Heart left ventricle (tissue), 16 donors: ENCODE data around the gene ATP6V1B1. TPM values are rescaled to one million over a fixed set of nuclear protein-coding genes. Genes with fewer than 3 reads are reported as not detected.

Source experiments
- ATAC-seq, 4 donors: fragments of 200-7000 bp; cut with Tn5 transposase; one replicate each; pipeline ENCODE4 v1.9.1; 2020 to 2022; ENCODE audit warnings: moderate library complexity in 4 of 4, mild to moderate bottlenecking in 3 of 4, moderate number of reproducible peaks in 1 of 4
- DNase-seq, 5 donors: peaks; one replicate each; pipeline ENCODE4 v3.0.0-alpha.2; 2020
- H3K27ac ChIP-seq, 12 donors: fragments of 200-600 bp; sonication (generic) in 4 of 12; one replicate each; pipeline versions ENCODE4 v1.5.0 to v1.8.0; 2016 to 2022; ENCODE audit warnings: mild to moderate bottlenecking in 2 of 12
- H3K27me3 ChIP-seq, 9 donors: fragments of 200-600 bp; sonication (generic) in 2 of 9; one replicate each; pipeline versions ENCODE4 v1.5.1 to v1.8.0; 2016 to 2022; ENCODE audit warnings: mild to moderate bottlenecking in 3 of 9
- H3K36me3 ChIP-seq, 9 donors: fragments of 200-600 bp; sonication (generic) in 2 of 9; one replicate each; pipeline versions ENCODE4 v1.5.0 to v1.8.0; 2018 to 2022; ENCODE audit warnings: mild to moderate bottlenecking in 2 of 9
- H3K4me1 ChIP-seq, 12 donors: fragments of 200-600 bp; sonication (generic) in 4 of 12; one replicate each; pipeline versions ENCODE4 v1.5.0 to v1.8.0; 2016 to 2022; ENCODE audit warnings: mild to moderate bottlenecking in 3 of 12
- H3K4me3 ChIP-seq, 12 donors: fragments of 200-600 bp; sonication (generic) in 4 of 12; one replicate each; pipeline versions ENCODE4 v1.5.0 to v1.8.0; 2017 to 2022; ENCODE audit warnings: mild to moderate bottlenecking in 9 of 12, moderate library complexity in 4 of 12
- H3K9me3 ChIP-seq, 12 donors: fragments of 200-600 bp; sonication (generic) in 4 of 12; one replicate each; pipeline versions ENCODE4 v1.5.0 to v1.8.0; 2016 to 2022; ENCODE audit warnings: mild to moderate bottlenecking in 1 of 12
- CTCF ChIP-seq, 12 donors: fragments of 200-600 bp; sonication (generic) in 4 of 12; IDR thresholded peaks; one replicate each; pipeline versions ENCODE4 v1.5.0 to v1.8.0; 2018 to 2022; ENCODE audit warnings: antibody characterized with exemption in 12 of 12, mild to moderate bottlenecking in 5 of 12
- POLR2A ChIP-seq, 2 donors: fragments of 450-650 bp; IDR thresholded peaks; one replicate each; pipeline ENCODE4 v1.6.1; 2017; ENCODE audit warnings: antibody characterized with exemption in 2 of 2, mild to moderate bottlenecking in 2 of 2, moderate library complexity in 2 of 2
- WGBS, 4 donors: extraction: QIAGEN DNeasy Blood & Tissue Kit in 2 of 4; methylation state at CpG; one replicate each; pipeline versions ENCODE4 v1.1.5 to v1.1.7; 2013 to 2018; 5-methylcytosine and 5-hydroxymethylcytosine counted together
- intact Hi-C, 10 donors: fragments of 100-400 bp; cut with DNase I; formaldehyde crosslinking; loops; one replicate each; pipeline versions ENCODE4 v1.11.1 to v1.14.2; 2022
- polyA plus RNA-seq, 2 donors: library from polyadenylated mRNA; stranded (reverse); fragments of 200-250 nt; gene quantifications; one replicate each; pipeline ENCODE4 v1.2.3, GENCODE V29; 2013
- total RNA-seq, 9 donors: library from RNA; depleted of rRNA in 2 of 9; stranded (reverse); fragments of >200 nt in 2 of 9; fragmentation: NEBNext Ultra II Directional in 3 of 9; extraction: Animal tissue kit (Norgen Biotek cat#: 25700) in 3 of 9; gene quantifications; one replicate each; pipeline versions ENCODE4 v1.1.0 to v1.2.4, GENCODE V29; 2016 to 2023
- donor health status: ischemic (EF 13 %, LVEDD 7.1; RV severe dilation, severe dysfunction).
- donor health status: healthy with polysubstance abuse.
- donor health status: DM: no; HTN: yes; CAD: no.
- donor health status: DM: no; HTN: no; CAD: no.
- donor health status: ischemic (EF 25% LVEDD 6.9; RV normal size, moderate dysfunction).
- donor health status: ischemic (EF 25% LVEDD 5.7; RV mildly dilated, moderate dysfunction).
- donor health status: healthy.
- donor health status: DM: yes; HTN: yes; CAD: no.
- donor health status: ischemic (EF 35%, LVEDD 5.7; RV mildly dilated, moderate dysfunction).
- donor health status: nonischemic (EF 11% LVEDD 7.7; RV severe dilation, severe dysfunction).
- donor health status: DM: yes; HTN: yes; CAD: no.
- donor health status: PGD.
- donor health status: ischemic (EF 29% LVEDD 5.4; RV normal size, mild dysfunction).
- donor health status: nonischemic (EF 23%, LVEDD 6.1; RV moderate dilation, normal function).

ATP6V1B1 gene
- total and polyA plus RNA-seq, 11 donors: 0.16 to 1.8 (median 0.48) TPM; not detected in 4

GRCh38 chr2:70890469-70891065, 45.1 kb upstream of the ATP6V1B1 start:
- H3K27me3 ChIP-seq: peaks cover 36 to 100% (median 86%) of the 10 kb centered on the region in 9 donors

GRCh38 chr2:70891572-70892357, 43.9 kb upstream of the ATP6V1B1 start:
- DNase-seq (peak in 1 of 5 donors; percentile 53), ATAC-seq (peak in 3 of 4 donors; percentile 17 to 55 (median 23))
- H3K9me3 ChIP-seq: no peaks in the 10 kb centered on the region
- no peak overlapping the region for H3K4me3 ChIP-seq
- intact Hi-C loops: no loop called here
- 41 to 65% (median 51%) methylated on average over 9 of the region's 9 CpGs for WGBS, 4 donors
- peaks cover 26 to 100% (median 86%) of the 10 kb centered on the region in 9 donors for H3K27me3 ChIP-seq
- no peak for TF ChIP-seq POLR2A (IDR thresholded peaks at IDR 0.05)
- no peak for TF ChIP-seq CTCF (IDR thresholded peaks at IDR 0.05)
- H3K36me3 ChIP-seq: no peaks in the 10 kb centered on the region
- peak overlapping the region in 1 of 12 donors; percentile 38 for H3K27ac ChIP-seq
- peaks cover 0 to 39% (median 22%) of the 10 kb centered on the region in 12 donors for H3K4me1 ChIP-seq

More at GRCh38 chr2:70890469-70891065, 45.1 kb upstream of the ATP6V1B1 start:
- Histone ChIP-seq H3K9me3 (no peaks in the 10 kb centered on the region), H3K4me1 (peaks cover 0 to 39% (median 22%) of the 10 kb centered on the region in 12 donors), H3K36me3 (no peaks in the 10 kb centered on the region), H3K4me3 (no peak overlapping the region), H3K27ac (peak overlapping the region in 2 of 12 donors; percentile 19 to 38)
- intact Hi-C loops: no loop called here
- WGBS, 4 donors: 63 to 73% (median 70%) methylated on average over 5 of the region's 5 CpGs
- TF ChIP-seq CTCF (IDR thresholded peaks at IDR 0.05) (no peak), POLR2A (IDR thresholded peaks at IDR 0.05) (no peak)
- ATAC-seq (no peak), DNase-seq (no peak)

GRCh38 chr2:70892750-70893149, 43.0 kb upstream of the ATP6V1B1 start:
- Histone ChIP-seq H3K27me3 (peaks cover 24 to 100% (median 86%) of the 10 kb centered on the region in 9 donors), H3K36me3 (no peaks in the 10 kb centered on the region), H3K4me3 (no peak overlapping the region), H3K27ac (no peak overlapping the region), H3K4me1 (peaks cover 0 to 37% (median 13%) of the 10 kb centered on the region in 12 donors), H3K9me3 (no peaks in the 10 kb centered on the region)
- no peak for TF ChIP-seq CTCF (IDR thresholded peaks at IDR 0.05)
- TF ChIP-seq POLR2A (IDR thresholded peaks at IDR 0.05): no peak
- ATAC-seq: no peak
- DNase-seq: no peak
- intact Hi-C loops: no loop called here
- WGBS, 4 donors: 66 to 86% (median 74%) methylated on average over 5 of the region's 5 CpGs

- intact Hi-C loops: no loop called here
- Histone ChIP-seq H3K27ac (no peak overlapping the region), H3K9me3 (no peaks in the 10 kb centered on the region), H3K27me3 (peaks cover 21 to 100% (median 86%) of the 10 kb centered on the region in 9 donors), H3K36me3 (no peaks in the 10 kb centered on the region), H3K4me1 (peaks cover 0 to 33% (median 10%) of the 10 kb centered on the region in 12 donors), H3K4me3 (no peak overlapping the region)
- no peak for DNase-seq
- TF ChIP-seq CTCF (IDR thresholded peaks at IDR 0.05): no peak
- TF ChIP-seq POLR2A (IDR thresholded peaks at IDR 0.05): no peak
- no peak for ATAC-seq
- 42 to 92% (median 58%) methylated on average over 2 of the region's 2 CpGs for WGBS, 4 donors
Measured at GRCh38 chr2:70893186-70893585, 42.5 kb upstream of the ATP6V1B1 start.
